WTC11 (cell line): ENCODE results near the gene ZNF827.

ENCODE experiments used
- ESRRA ChIP-seq: sonication (generic); formaldehyde crosslinking; IDR thresholded peaks from 2 replicates; pipeline ENCODE4 v1.8.1; 2022; ENCODE audit warnings: mild to moderate bottlenecking, missing genetic modification reagents, borderline replicate concordance
- JAZF1 ChIP-seq: fragments of 250-450 bp; sonication (Bioruptor Pico); IDR thresholded peaks from 2 replicates; pipeline ENCODE4 v1.9.0; 2021; ENCODE audit warnings: moderate library complexity, mild to moderate bottlenecking, inconsistent platforms
- NR2C2 ChIP-seq: sonication (generic); formaldehyde crosslinking; IDR thresholded peaks from 2 replicates; pipeline ENCODE4 v1.8.0; 2022; ENCODE audit warnings: mild to moderate bottlenecking, missing genetic modification reagents
- SP1 ChIP-seq: sonication (generic); formaldehyde crosslinking; conservative IDR thresholded peaks from 2 replicates; pipeline ENCODE4 v1.8.1; 2022; ENCODE audit warnings: missing genetic modification reagents
- TEAD4 ChIP-seq: sonication (generic); formaldehyde crosslinking; IDR thresholded peaks from 2 replicates; pipeline ENCODE4 v1.8.0; 2022; ENCODE audit warnings: mild to moderate bottlenecking, missing genetic modification reagents
- TP53 ChIP-seq: sonication (generic); formaldehyde crosslinking; IDR thresholded peaks from 2 replicates; pipeline ENCODE4 v1.8.1; 2023; ENCODE audit warnings: mild to moderate bottlenecking, missing genetic modification reagents
- TF ChIP-seq, protein P1 (sequence below): fragments of 200-600 bp; IDR thresholded peaks from 2 replicates; pipeline ENCODE4 v1.8.0; 2022; ENCODE audit warnings: antibody characterized with exemption
- TF ChIP-seq, protein P2 (sequence below): sonication (generic); formaldehyde crosslinking; IDR thresholded peaks from 2 replicates; pipeline ENCODE4 v1.8.1; 2023; ENCODE audit warnings: mild to moderate bottlenecking, missing genetic modification reagents, moderate library complexity
- TF ChIP-seq, protein P3 (sequence below): sonication (generic); formaldehyde crosslinking; IDR thresholded peaks from 2 replicates; pipeline ENCODE4 v1.8.0; 2022; ENCODE audit warnings: missing genetic modification reagents
- TF ChIP-seq, protein P4 (sequence below): sonication (generic); formaldehyde crosslinking; IDR thresholded peaks from 2 replicates; pipeline ENCODE4 v1.8.1; 2023; ENCODE audit warnings: mild to moderate bottlenecking, missing genetic modification reagents, borderline replicate concordance
- TF ChIP-seq, protein P5 (sequence below): sonication (generic); formaldehyde crosslinking; IDR thresholded peaks from 2 replicates; pipeline ENCODE4 v1.8.1; 2023; ENCODE audit warnings: mild to moderate bottlenecking, missing genetic modification reagents
- TF ChIP-seq, protein P6 (sequence below): sonication (generic); formaldehyde crosslinking; IDR thresholded peaks from 2 replicates; pipeline ENCODE4 v1.8.1; 2022; ENCODE audit warnings: mild to moderate bottlenecking, moderate library complexity, missing genetic modification reagents

DNA sequence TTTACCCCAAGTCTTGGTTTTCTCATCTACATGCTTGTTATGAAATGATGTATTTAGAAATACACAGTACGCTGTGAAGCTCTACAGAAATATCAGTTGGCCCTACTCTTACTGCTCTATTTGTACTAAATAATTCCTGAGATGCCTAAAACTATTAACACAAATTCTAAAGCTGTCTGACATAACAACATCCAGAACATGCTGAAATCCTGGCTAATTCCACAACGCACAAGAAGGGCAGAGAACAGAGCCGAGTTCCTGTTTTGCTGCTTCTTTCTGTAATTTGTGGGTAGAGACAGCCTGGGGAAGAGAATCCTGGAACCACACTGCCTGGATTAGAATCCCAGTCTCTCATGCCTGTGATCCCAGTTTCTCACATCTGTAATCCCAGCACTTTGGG, 59.0 kb downstream of the ZNF827 start:
- TF ChIP-seq TP53 (CRISPR knock-in tag) (no peak), NR2C2 (no peak), TEAD4 (CRISPR knock-in tag) (no peak), SP1 (CRISPR knock-in tag) (no peak), ESRRA (CRISPR knock-in tag) (no peak), JAZF1 (CRISPR knock-in tag) (no peak)
- TF ChIP-seq, protein P1, sequence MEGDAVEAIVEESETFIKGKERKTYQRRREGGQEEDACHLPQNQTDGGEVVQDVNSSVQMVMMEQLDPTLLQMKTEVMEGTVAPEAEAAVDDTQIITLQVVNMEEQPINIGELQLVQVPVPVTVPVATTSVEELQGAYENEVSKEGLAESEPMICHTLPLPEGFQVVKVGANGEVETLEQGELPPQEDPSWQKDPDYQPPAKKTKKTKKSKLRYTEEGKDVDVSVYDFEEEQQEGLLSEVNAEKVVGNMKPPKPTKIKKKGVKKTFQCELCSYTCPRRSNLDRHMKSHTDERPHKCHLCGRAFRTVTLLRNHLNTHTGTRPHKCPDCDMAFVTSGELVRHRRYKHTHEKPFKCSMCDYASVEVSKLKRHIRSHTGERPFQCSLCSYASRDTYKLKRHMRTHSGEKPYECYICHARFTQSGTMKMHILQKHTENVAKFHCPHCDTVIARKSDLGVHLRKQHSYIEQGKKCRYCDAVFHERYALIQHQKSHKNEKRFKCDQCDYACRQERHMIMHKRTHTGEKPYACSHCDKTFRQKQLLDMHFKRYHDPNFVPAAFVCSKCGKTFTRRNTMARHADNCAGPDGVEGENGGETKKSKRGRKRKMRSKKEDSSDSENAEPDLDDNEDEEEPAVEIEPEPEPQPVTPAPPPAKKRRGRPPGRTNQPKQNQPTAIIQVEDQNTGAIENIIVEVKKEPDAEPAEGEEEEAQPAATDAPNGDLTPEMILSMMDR, result no peak
- TF ChIP-seq, protein P2, sequence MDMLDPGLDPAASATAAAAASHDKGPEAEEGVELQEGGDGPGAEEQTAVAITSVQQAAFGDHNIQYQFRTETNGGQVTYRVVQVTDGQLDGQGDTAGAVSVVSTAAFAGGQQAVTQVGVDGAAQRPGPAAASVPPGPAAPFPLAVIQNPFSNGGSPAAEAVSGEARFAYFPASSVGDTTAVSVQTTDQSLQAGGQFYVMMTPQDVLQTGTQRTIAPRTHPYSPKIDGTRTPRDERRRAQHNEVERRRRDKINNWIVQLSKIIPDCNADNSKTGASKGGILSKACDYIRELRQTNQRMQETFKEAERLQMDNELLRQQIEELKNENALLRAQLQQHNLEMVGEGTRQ (CRISPR knock-in tag), result no peak
- TF ChIP-seq, protein P3, sequence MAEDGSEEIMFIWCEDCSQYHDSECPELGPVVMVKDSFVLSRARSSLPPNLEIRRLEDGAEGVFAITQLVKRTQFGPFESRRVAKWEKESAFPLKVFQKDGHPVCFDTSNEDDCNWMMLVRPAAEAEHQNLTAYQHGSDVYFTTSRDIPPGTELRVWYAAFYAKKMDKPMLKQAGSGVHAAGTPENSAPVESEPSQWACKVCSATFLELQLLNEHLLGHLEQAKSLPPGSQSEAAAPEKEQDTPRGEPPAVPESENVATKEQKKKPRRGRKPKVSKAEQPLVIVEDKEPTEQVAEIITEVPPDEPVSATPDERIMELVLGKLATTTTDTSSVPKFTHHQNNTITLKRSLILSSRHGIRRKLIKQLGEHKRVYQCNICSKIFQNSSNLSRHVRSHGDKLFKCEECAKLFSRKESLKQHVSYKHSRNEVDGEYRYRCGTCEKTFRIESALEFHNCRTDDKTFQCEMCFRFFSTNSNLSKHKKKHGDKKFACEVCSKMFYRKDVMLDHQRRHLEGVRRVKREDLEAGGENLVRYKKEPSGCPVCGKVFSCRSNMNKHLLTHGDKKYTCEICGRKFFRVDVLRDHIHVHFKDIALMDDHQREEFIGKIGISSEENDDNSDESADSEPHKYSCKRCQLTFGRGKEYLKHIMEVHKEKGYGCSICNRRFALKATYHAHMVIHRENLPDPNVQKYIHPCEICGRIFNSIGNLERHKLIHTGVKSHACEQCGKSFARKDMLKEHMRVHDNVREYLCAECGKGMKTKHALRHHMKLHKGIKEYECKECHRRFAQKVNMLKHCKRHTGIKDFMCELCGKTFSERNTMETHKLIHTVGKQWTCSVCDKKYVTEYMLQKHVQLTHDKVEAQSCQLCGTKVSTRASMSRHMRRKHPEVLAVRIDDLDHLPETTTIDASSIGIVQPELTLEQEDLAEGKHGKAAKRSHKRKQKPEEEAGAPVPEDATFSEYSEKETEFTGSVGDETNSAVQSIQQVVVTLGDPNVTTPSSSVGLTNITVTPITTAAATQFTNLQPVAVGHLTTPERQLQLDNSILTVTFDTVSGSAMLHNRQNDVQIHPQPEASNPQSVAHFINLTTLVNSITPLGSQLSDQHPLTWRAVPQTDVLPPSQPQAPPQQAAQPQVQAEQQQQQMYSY, result no peak
- TF ChIP-seq, protein P4, sequence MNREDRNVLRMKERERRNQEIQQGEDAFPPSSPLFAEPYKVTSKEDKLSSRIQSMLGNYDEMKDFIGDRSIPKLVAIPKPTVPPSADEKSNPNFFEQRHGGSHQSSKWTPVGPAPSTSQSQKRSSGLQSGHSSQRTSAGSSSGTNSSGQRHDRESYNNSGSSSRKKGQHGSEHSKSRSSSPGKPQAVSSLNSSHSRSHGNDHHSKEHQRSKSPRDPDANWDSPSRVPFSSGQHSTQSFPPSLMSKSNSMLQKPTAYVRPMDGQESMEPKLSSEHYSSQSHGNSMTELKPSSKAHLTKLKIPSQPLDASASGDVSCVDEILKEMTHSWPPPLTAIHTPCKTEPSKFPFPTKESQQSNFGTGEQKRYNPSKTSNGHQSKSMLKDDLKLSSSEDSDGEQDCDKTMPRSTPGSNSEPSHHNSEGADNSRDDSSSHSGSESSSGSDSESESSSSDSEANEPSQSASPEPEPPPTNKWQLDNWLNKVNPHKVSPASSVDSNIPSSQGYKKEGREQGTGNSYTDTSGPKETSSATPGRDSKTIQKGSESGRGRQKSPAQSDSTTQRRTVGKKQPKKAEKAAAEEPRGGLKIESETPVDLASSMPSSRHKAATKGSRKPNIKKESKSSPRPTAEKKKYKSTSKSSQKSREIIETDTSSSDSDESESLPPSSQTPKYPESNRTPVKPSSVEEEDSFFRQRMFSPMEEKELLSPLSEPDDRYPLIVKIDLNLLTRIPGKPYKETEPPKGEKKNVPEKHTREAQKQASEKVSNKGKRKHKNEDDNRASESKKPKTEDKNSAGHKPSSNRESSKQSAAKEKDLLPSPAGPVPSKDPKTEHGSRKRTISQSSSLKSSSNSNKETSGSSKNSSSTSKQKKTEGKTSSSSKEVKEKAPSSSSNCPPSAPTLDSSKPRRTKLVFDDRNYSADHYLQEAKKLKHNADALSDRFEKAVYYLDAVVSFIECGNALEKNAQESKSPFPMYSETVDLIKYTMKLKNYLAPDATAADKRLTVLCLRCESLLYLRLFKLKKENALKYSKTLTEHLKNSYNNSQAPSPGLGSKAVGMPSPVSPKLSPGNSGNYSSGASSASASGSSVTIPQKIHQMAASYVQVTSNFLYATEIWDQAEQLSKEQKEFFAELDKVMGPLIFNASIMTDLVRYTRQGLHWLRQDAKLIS (CRISPR knock-in tag), result no peak
- TF ChIP-seq, protein P5, sequence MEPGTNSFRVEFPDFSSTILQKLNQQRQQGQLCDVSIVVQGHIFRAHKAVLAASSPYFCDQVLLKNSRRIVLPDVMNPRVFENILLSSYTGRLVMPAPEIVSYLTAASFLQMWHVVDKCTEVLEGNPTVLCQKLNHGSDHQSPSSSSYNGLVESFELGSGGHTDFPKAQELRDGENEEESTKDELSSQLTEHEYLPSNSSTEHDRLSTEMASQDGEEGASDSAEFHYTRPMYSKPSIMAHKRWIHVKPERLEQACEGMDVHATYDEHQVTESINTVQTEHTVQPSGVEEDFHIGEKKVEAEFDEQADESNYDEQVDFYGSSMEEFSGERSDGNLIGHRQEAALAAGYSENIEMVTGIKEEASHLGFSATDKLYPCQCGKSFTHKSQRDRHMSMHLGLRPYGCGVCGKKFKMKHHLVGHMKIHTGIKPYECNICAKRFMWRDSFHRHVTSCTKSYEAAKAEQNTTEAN (CRISPR knock-in tag), result no peak
- TF ChIP-seq, protein P6, sequence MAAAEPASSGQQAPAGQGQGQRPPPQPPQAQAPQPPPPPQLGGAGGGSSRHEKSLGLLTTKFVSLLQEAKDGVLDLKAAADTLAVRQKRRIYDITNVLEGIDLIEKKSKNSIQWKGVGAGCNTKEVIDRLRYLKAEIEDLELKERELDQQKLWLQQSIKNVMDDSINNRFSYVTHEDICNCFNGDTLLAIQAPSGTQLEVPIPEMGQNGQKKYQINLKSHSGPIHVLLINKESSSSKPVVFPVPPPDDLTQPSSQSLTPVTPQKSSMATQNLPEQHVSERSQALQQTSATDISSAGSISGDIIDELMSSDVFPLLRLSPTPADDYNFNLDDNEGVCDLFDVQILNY, result no peak
